Uterus (tissue), 2 donors: Measurements from ENCODE around the gene MS4A12.

Source experiments
- POLR2A ChIP-seq, 2 donors: fragments of 450-650 bp; IDR thresholded peaks; one replicate each; pipeline ENCODE4 v1.6.1; 2016; ENCODE audit warnings: antibody characterized with exemption in 2 of 2, mild to moderate bottlenecking in 1 of 2, moderate library complexity in 1 of 2
- TF ChIP-seq, protein P1 (sequence below), 4 experiments: fragments of 200-600 bp in 2 of 4; fragments of 450-650 bp in 2 of 4; sonication (generic) in 2 of 4; IDR thresholded peaks; one replicate each; pipeline ENCODE4 v1.5.1; 2016 to 2019; ENCODE audit warnings: antibody characterized with exemption in 4 of 4, mild to moderate bottlenecking in 2 of 4, moderate library complexity in 1 of 4

DNA sequence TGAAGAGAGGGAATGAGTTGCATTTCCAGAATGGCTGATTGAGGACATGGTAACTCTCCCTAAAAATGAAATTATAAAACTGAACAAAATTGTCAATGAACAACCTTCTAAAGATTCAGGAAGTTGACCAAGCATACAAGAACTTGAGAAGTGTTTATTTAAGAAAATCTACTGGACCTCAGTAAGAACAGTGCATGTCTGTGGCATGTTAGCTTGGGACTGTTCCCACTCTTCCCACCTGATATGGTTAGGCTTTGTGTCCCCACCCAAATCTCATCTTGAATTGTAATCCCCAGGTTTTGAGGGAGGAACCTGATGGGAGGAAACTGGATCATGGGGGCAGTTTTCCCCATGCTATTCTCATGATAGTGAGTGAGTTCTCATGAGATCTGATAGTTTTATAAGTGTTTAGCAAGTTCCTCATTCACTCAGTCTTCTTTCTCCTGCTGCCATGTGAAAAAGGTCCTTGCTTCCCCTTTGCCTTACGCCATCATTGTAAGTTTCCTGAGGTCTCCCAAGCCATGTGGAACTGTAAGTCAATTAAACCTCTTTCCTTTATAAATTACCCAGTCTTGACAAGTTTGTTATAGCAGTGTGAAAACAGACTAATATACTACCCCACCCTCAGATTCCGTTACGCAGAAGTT, 38.0 kb downstream of the MS4A12 start:
- TF ChIP-seq, protein P1, sequence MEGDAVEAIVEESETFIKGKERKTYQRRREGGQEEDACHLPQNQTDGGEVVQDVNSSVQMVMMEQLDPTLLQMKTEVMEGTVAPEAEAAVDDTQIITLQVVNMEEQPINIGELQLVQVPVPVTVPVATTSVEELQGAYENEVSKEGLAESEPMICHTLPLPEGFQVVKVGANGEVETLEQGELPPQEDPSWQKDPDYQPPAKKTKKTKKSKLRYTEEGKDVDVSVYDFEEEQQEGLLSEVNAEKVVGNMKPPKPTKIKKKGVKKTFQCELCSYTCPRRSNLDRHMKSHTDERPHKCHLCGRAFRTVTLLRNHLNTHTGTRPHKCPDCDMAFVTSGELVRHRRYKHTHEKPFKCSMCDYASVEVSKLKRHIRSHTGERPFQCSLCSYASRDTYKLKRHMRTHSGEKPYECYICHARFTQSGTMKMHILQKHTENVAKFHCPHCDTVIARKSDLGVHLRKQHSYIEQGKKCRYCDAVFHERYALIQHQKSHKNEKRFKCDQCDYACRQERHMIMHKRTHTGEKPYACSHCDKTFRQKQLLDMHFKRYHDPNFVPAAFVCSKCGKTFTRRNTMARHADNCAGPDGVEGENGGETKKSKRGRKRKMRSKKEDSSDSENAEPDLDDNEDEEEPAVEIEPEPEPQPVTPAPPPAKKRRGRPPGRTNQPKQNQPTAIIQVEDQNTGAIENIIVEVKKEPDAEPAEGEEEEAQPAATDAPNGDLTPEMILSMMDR (IDR thresholded peaks at IDR 0.05), result no peak
- no peak for TF ChIP-seq POLR2A (IDR thresholded peaks at IDR 0.05)
